Measurements from ENCODE around the gene RAI2.

RAI2 gene

DNA sequence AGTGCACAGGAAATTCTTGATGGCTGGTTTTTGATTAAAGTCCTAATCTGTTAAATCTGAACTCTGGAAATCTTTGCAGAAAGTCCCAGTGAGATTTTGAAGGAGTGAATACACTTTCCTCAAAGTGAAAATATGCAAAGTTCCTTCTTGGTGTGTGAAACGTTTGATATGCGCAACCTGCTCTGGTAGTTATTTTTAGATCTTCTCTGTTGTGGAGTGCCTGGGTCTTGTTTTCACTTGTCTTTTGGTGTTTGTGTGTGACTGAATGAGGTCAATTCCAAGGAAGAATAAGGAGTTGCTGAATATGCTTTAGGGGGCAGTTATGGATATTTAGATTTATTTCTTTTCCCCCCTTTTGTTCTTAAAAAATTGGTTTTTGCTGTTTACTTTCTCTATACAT is 82.1 kb downstream of the RAI2 start:
- DNase-seq = no peak

DNA sequence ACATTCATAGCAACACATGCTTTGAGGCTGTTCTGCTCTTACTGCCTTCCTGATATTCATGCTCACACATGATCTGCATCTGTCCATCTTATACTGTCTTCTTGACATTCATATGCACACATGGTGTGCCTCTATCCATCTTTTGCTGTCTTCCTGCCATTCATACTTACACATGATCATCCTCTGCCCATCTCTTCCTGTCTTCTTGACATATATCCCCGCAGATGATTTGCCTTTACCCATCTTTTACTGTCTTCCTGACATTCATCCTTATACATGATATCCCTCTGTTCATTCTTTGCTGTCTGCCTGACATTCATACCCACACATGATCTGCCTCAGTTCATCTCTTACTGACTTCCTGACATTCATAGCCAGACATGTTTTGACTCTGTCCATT is 87.0 kb downstream of the RAI2 start:
- no peak for DNase-seq

DNA sequence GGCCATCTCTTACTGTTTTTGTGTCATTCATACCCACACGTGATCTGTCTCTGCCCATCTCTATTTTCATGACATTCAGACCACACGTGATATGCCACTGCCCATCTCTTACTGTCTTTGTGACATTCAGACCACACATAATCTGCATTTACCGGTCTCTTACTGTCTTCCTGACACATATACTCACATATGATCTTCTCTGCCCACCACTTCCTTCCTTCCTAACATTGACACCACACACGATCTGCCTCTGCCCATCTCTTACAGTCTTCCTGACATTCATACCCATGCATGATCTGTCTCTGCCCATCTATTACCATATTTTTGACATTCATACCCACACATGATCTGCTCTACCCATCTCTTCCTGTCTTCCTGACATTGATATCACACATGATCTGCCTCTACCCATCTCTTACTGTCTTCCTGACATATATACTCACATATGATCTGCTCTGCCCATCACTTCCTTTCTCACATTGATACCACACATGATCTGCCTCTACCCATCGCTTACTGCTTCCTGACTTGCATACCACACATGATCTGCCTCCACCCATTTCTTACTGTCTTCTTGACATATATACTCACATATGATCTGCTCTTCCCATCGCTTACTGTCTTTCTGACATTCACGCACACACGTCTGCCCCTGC is 87.7 kb downstream of the RAI2 start:
- no peak for DNase-seq

DNA sequence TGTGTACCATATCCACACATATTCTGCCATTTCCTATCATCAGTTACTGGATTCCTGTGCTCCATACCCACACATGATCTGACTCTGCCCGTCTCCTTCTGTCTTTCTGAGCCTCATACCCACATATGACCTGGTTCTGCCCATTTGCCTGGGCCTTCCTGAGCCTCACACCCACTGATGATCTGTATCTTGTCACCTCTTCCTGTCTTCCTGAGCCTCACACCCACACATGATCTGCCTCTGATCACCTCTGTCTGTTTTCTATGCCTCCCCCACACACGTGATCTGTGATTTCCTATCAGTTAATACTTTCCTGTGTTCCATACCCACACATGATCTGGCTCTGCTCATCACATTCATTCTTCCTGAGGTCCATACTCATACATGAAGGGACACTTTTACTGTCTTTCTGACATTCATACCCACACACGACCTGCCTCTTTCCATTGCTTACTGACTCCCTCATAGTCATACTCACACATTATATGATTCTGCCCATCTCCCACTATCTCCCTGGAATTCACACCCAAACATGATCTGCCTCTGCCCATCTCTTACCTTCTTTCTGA is 91.3 kb downstream of the RAI2 start:
- DNase-seq = no peak

DNA sequence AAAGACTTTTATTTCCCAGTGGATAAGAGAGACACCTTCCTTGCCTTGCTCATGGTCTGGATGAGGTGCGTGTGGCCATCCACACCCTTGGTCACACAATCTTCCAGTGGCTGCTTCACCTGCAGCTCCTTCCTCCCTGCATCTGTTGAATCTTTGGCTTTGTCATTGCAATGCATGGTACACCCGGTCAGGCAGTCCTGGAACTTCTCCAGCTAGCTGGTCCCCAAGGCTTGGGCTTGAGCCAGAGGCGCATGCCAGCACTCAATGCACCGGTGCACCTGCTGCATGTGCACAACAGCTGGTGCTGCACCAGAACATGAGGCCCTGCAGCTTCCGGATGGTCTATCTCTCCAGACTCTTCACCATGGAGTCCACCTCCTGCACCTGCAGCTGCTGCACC is 92.1 kb downstream of the RAI2 start:
- no peak for DNase-seq

DNA sequence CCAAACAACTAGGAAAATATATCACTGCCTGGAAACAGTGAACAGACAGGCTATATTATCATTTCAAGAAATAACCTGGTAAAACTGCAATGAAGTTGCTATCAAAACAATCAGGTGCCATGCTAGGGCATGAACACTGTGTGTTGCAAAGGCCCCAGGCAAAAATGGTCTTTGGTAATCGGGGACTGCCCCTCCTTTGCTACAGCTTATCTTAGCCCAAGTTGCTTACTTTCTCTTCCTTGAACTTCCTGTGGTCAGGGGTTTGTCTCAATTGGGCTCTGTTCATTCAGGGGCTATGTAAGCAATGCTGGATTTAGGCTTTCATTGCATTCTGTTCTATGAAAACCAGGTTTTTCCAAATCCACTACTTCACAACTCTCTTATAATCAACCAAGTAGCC is 93.4 kb downstream of the RAI2 start:
- DNase-seq = no peak

DNA sequence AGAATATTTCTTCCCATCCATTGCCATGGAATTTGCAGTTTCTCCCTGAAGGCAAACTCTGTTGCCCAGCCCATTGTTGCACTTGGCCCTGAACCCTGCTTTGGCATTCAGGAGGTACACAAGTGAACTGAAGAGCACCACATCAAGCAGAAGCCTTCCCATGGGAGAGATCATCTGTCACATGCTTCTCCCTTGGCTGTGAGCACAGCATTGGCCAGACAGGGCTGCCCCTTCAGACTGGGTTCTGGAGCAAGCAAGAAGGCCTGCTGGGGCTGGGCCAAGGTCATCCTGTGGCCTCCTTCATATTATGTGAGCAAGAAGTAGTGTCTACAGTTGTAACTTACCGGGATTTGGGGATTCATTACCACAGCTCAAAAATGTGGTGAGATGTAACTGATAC is 101.1 kb downstream of the RAI2 start:
- DNase-seq = no peak

DNA sequence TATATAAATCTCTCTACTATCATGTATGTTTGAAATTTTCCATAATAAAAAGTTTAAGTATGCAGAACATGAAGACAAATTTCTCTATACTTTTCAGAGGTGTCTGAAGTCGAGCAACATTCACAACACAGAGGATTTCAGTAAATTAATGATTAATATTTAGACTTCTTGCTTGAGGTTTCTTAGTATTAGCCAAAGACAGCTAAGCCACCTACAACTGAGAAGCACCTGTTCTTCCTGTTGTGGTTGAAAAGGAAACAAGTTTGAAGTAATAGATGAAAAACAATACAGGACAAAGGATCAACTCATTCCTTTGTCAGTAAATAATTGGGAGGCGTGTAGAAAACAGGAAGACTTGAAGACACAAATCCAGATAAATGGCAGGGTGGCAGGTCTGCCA is 102.7 kb downstream of the RAI2 start:
- DNase-seq = no peak

DNA sequence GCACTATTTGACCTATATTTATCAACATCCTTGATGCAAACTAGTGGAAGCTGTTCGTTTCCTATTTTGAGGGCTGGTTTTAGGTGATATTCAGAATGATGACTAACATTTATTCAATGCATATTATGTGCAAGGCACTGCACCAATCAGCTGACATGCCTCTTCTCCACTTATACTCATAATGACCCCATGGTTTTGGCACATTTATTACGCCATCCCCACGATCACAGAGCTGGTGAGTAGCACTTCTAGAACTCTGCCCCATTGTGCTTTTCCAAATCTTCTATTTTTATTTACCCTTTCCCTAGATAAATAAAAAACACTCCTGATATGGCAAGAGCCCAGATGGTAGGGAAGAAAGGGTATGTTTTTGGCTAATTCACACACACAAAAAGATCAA is 110.7 kb downstream of the RAI2 start:
- DNase-seq = no peak

All from NCI-H524 treated with DMSO at 0.1 percent for 48 hours (cell line).